NCI-H146 (cell line): ENCODE measurements around the gene TRAM2.

Experiments
- DNase-seq: peaks from one replicate; lab custom pipeline; 2025; lab: John Stamatoyannopoulos, UW

The TRAM2 gene

DNA sequence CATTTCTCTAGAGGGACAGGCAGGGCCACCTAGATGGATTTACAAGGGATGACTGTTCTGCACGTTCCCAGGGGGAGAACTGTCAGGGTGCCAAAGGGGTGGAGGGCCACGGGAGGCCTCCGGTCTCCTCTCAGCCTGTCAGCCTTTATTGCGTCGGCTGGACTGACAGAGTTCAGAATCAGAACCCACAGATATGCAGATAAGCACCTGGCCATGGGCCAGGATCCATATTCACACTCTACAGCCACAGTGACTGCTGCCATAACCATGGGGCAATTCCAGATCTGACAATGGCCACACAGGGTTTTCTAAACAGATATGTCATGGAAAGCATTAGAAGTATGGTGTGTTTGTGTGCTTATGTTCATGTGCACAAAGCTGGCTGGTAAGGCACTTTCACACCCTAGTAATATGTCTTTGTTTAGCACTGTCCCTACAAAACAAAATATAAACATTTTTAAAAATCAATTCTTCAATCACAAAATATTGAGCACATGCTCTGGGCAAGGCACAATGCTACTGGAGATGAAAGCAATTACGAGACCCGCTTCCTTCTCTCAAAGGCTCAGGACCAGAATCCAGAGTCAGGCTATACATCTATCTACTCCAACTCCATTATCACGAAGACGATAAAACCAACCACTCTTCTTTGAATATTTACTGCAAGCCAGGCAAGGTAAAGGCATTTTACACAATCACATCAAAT is 29.1 kb downstream of the TRAM2 start:
- no peak for DNase-seq

GRCh38 chr6:52546678-52547077 is 30.2 kb downstream of the TRAM2 start:
- no peak for DNase-seq

- no peak for DNase-seq
Measured at GRCh38 chr6:52546192-52546591, 30.7 kb downstream of the TRAM2 start.

GRCh38 chr6:52545406-52546119 is 31.3 kb downstream of the TRAM2 start:
- DNase-seq, result no peak

DNA sequence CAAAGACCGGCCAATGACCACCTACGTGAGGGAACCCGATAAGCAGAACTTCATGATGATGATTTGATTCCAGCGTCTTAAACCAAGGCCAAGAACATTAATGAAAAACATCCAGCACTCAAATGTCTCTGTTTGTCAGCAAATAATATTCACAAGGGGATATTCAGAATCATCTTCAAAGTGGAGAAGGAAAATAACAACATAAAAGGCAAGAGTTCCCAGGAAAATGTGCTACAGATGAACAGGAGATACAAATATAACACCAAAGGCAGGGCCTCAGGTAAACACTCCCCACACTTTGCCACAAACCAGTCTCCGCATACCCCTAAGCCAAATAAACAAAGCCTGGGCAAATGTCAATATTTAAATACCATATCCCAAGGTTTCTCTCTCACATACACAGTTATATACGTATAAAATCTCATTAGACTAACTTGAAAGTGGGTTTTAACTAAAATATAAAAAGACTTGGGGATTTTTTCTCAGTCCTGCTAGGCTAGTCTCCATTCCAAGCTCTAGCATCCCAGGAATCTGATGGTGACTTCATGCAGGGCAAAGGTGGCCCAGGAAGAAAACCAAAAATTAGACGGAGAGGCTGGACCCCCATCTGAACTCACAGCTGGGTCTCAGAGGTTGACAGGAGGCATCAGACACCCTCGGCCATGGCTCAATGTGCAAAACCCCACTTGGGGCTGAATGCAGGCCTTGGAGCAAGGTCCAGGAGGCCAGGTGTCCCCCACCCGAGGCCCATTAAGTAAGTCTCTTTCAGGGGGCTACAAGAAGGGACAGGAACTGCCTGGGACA is 32.1 kb downstream of the TRAM2 start:
- DNase-seq, result no peak

- no peak for DNase-seq
Measured at GRCh38 chr6:52543729-52544601, 32.9 kb downstream of the TRAM2 start.

DNA sequence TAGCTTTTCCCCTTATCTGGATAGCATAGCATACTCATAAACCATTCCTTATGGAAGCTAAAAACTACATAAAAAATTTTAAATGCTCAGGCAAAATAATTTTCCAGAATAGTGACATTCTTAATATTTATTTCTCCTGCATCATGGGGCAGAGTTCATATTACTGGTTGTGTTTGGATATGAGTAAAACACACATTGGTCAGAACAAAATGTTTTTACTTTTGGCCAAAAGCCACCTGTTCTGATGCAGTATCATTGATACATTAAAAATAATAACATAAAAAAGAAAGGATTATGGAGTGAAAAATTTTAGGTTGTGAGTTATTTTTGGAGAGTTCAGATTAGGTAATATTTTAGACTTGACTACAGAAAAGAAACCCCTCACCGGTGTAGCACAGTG is 33.6 kb downstream of the TRAM2 start:
- DNase-seq, result no peak

GRCh38 chr6:52541135-52541534 is 35.7 kb downstream of the TRAM2 start:
- DNase-seq, result no peak

DNA sequence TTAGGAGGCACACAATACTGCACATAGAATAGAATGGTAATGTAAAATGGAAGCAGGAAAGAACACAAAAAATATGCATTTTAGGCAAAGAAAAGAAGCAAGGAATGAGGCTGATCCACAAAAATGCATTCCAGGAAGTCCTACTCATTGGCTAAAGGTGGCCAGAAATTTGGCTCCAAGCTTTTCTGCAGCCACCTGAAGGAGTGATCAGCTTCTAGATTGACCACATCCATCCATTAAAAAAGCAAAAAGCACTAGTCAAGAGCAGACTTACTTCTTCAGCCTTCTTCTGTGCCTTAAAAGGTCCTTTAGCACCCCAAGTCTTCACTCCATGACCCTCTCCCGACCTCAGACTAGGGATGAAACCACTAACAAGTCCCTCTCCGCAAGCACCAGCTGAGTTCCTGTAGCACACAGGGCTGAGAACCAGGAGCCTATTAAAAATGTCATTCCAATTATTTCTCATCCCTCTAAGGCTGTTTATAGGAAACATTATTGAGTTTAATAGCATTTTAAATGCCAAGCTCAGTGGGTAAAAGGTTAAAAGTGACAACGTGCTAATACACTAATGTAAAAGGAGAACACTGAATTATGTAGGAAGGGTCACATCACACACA is 36.5 kb downstream of the TRAM2 start:
- no peak for DNase-seq

DNA sequence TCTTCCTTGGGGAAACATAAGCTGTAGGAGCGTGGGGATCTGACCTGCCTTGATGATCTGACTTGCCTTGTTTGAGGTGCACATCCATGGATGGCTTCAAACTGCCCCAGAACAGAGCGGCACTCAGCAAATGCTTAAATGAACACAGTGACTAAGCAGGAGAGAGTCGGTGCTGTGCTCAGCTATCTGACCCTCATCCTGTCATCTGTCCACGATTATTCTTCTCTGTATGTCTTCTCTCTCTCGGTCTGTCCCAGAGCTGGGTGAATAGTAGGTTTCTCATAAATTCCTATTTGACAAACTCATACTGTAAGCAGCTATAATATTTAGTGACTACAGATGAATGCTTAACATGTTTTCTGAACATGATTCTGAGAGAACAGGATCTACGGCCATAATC is 37.3 kb downstream of the TRAM2 start:
- DNase-seq, result no peak

- DNase-seq, result no peak
Measured at GRCh38 chr6:52538901-52539354, 37.9 kb downstream of the TRAM2 start.

- no peak for DNase-seq
Measured at GRCh38 chr6:52538252-52538900, 38.5 kb downstream of the TRAM2 start.

DNA sequence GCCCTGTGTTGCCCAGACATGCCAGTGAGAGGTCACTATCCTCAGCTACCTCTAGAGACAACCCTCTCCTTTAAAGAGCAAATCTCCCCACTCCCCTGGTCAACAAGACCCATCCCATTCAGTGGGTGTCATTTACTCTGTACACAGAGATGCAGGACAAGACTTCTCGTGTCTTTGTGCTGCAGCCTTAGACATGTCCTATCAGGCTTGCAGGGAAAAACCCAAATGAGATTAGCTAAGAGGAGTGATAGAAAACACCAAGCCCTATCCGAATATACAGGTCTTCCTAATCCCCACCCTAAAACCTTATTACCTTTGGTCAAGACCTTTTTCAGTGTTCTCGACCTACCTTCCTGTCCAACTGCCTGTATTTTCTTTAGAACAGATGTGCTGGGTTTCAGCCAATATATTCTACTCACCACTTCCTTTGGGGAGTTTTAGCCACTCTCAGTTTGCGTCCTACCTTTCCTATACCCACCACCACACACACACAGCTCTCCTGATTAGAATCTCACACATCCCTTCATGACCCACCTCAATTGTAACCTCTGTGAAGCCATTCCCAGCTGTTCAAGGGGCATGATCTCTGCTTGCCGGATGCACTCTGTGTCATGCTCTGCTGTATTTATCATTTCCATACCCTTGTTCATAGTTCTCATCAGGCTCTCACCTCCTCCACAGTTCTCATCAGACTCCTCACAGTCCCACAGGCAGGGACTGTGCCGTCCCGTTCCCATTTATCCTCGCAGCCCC is 39.7 kb downstream of the TRAM2 start:
- DNase-seq, result no peak

DNA sequence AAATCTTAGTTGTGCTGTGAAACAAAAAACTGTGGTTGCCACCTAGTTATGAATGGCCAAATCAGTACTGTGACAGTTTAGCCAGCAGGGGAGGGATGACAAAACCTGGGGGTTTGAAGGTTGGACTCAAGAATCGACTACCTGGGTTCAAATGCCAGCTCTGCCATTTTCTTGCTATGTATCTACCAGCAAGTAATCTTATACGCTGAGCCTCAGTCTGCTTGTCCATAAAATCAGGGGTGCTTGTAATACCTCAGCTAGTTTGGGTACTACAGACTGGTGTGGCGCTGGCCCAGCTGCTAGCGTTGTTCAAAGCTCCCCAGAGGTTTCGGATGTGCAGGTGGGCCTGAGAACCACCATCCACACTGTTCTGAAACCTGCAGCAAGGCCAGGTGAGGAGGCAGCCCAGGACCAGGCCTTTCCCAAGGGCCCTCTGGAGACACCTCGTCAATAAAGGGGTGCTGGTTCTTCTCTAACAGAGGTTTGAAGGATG is 40.4 kb downstream of the TRAM2 start:
- DNase-seq, result no peak

DNA sequence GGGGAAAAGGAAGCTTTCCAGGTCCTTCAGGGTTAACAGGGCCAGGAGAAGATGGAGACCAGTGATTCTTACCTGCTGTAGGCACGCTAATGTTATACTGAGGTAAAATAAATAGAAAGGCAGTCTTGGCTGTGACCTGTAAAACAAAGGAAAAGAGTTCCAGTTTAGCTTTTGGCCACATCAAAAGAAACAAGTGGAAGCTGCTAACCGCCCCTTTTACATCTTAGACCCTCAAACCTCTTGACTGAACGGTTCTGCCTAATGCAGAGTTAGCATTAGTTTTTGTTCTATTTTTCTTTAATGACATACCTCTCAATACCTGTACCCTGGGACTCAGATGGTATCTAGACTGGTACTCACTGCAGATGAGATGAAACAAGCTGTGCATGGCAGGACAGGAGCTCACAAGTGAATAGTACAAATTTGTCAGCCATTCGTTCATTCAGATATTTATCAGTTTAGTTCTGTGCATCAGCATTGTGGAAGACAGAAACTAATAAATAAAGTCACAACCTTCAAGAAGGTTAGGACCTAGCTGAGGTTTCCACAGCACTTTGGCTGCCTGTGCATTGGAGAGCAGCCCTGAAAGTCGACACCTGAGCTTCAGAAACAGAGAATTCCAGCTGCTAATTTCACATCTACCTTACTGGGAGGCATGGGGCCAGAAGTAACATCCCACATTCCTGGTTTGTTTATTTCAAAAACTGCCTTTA is 41.0 kb downstream of the TRAM2 start:
- no peak for DNase-seq

- no peak for DNase-seq
Measured at GRCh38 chr6:52534966-52535390, 41.9 kb downstream of the TRAM2 start.

- no peak for DNase-seq
Measured at GRCh38 chr6:52534363-52534762, 42.5 kb downstream of the TRAM2 start.

- no peak for DNase-seq
Measured at GRCh38 chr6:52533491-52533890, 43.4 kb downstream of the TRAM2 start.

- DNase-seq, result no peak
Measured at GRCh38 chr6:52532457-52532856, 44.4 kb downstream of the TRAM2 start.
